CD14-positive monocyte (primary cell): ENCODE measurements around the gene CASTOR2. TPM values are rescaled to one million over a fixed set of nuclear protein-coding genes. Genes with fewer than 3 reads are reported as not detected.

Experiments used
- DNase-seq, 3 donors: peaks; one replicate each; pipeline ENCODE4 v3.0.0-alpha.2; 2011 to 2022
- H2AFZ ChIP-seq: 2 replicates; pipeline ENCODE4 v1.6.0; 2012; ENCODE audit warnings: mild to moderate bottlenecking, low read depth, low read length, inconsistent platforms; ENCODE audit not compliant: insufficient read depth, poor library complexity, severe bottlenecking
- H3K27ac ChIP-seq, 2 donors: 1 replicate in 1 of 2; 2 replicates in 1 of 2; pipeline ENCODE4 v1.5.1; 2012 to 2013; ENCODE audit warnings: low read length in 2 of 2, control low read depth in 1 of 2, inconsistent platforms in 1 of 2, low read depth in 1 of 2, mild to moderate bottlenecking in 1 of 2
- H3K27me3 ChIP-seq, 2 donors: one replicate each; pipeline versions ENCODE4 v1.6.0 to v1.6.1; 2011 to 2013; ENCODE audit warnings: low read length in 2 of 2; ENCODE audit not compliant: control insufficient read depth in 2 of 2, insufficient read depth in 2 of 2
- H3K36me3 ChIP-seq, 2 donors: replicated peaks in 1 of 2; 1 replicate in 1 of 2; 2 replicates in 1 of 2; pipeline versions ENCODE4 v1.5.1 to v1.6.1; 2012 to 2013; ENCODE audit warnings: low read length in 2 of 2, control low read depth in 1 of 2, inconsistent platforms in 1 of 2, mild to moderate bottlenecking in 1 of 2; ENCODE audit not compliant: insufficient read depth in 2 of 2, control insufficient read depth in 1 of 2
- H3K4me1 ChIP-seq, 2 donors: 1 replicate in 1 of 2; 2 replicates in 1 of 2; pipeline versions ENCODE4 v1.5.1 to v1.6.1; 2012 to 2013; ENCODE audit warnings: low read length in 2 of 2, control low read depth in 1 of 2, inconsistent platforms in 1 of 2, mild to moderate bottlenecking in 1 of 2, moderate library complexity in 1 of 2; ENCODE audit not compliant: insufficient read depth in 2 of 2, control insufficient read depth in 1 of 2
- H3K4me2 ChIP-seq: replicated peaks from 2 replicates; pipeline ENCODE3; 2012; ENCODE audit warnings: low read length, moderate library complexity, mild to moderate bottlenecking; ENCODE audit not compliant: poor library complexity, severe bottlenecking; ENCODE audit errors: extremely low read depth
- H3K4me3 ChIP-seq, 3 experiments: fragments of 200-600 bp in 1 of 3; sonication (generic) in 1 of 3; replicated peaks in 1 of 3; 1 replicate in 2 of 3; 2 replicates in 1 of 3; pipeline ENCODE4 v1.5.1; 2011 to 2013; ENCODE audit warnings: low read length in 3 of 3, mild to moderate bottlenecking in 3 of 3, control low read depth in 2 of 3, low read depth in 2 of 3, inconsistent platforms in 1 of 3, moderate library complexity in 1 of 3
- H3K79me2 ChIP-seq: 2 replicates; pipeline ENCODE4 v1.6.0; 2012; ENCODE audit warnings: mild to moderate bottlenecking, control low read depth, inconsistent platforms, low read length, moderate library complexity; ENCODE audit not compliant: insufficient read depth
- H3K9ac ChIP-seq: 2 replicates; pipeline ENCODE4 v1.6.0; 2017; ENCODE audit warnings: low read length, mild to moderate bottlenecking; ENCODE audit not compliant: insufficient read depth, poor library complexity, severe bottlenecking
- H3K9me3 ChIP-seq, 2 donors: replicated peaks in 1 of 2; 1 replicate in 1 of 2; 2 replicates in 1 of 2; pipeline versions ENCODE4 v1.5.1 to v1.6.1; 2012 to 2013; ENCODE audit warnings: low read length in 2 of 2, control low read depth in 1 of 2; ENCODE audit not compliant: control insufficient read depth in 1 of 2, insufficient read depth in 1 of 2
- H4K20me1 ChIP-seq: 2 replicates; pipeline ENCODE4 v1.6.0; 2012; ENCODE audit warnings: mild to moderate bottlenecking, low read length, control low read depth, moderate library complexity; ENCODE audit not compliant: insufficient read depth
- H3K27ac Mint-ChIP-seq, 7 donors: one replicate each; pipeline ENCODE4 v1.8.0; 2020; ENCODE audit warnings: mild to moderate bottlenecking in 7 of 7, mixed read lengths in 7 of 7, moderate library complexity in 6 of 7, inconsistent platforms in 2 of 7
- H3K27me3 Mint-ChIP-seq, 3 donors: one replicate each; pipeline ENCODE4 v1.8.0; 2021 to 2022; ENCODE audit warnings: low read depth in 3 of 3, mild to moderate bottlenecking in 3 of 3, mixed read lengths in 3 of 3, moderate library complexity in 3 of 3, inconsistent platforms in 1 of 3
- H3K36me3 Mint-ChIP-seq, 2 donors: one replicate each; pipeline ENCODE4 v1.8.0; 2020; ENCODE audit warnings: mixed read lengths in 2 of 2, inconsistent platforms in 1 of 2, mild to moderate bottlenecking in 1 of 2
- H3K4me1 Mint-ChIP-seq: one replicate; pipeline ENCODE4 v1.8.0; 2020; ENCODE audit warnings: mild to moderate bottlenecking, mixed read lengths
- H3K4me3 Mint-ChIP-seq, 2 donors: one replicate each; pipeline ENCODE4 v1.8.0; 2020; ENCODE audit warnings: mild to moderate bottlenecking in 2 of 2, mixed read lengths in 2 of 2, moderate library complexity in 1 of 2
- H3K9me3 Mint-ChIP-seq, 7 donors: one replicate each; pipeline ENCODE4 v1.8.0; 2020 to 2022; ENCODE audit warnings: mixed read lengths in 7 of 7, mild to moderate bottlenecking in 6 of 7, moderate library complexity in 6 of 7, inconsistent platforms in 2 of 7
- CTCF ChIP-seq: fragments of 200-600 bp; IDR thresholded peaks from one replicate; pipeline ENCODE4 v1.8.0; 2022; ENCODE audit warnings: antibody characterized with exemption, mild to moderate bottlenecking
- WGBS: methylation state at CpG from one replicate; pipeline ENCODE4 v1.1.5; 2013; ENCODE audit warnings: missing lambda C conversion rate; ENCODE audit not compliant: insufficient coverage; 5-methylcytosine and 5-hydroxymethylcytosine counted together
- intact Hi-C, 2 donors: fragments of 100-400 bp; cut with micrococcal nuclease; formaldehyde crosslinking; loops; one replicate each; pipeline versions ENCODE4 v1.15.0 to v1.15.1; 2023
- polyA plus RNA-seq, 3 donors: library from polyadenylated mRNA; depleted of rRNA in 1 of 3; unstranded in 2 of 3; stranded (reverse) in 1 of 3; fragments of 300-500 nt in 2 of 3; fragments of >200 nt in 1 of 3; fragmentation: Illumina TruSeq in 2 of 3; gene quantifications; 1 replicate in 2 of 3; 2 replicates in 1 of 3; pipeline ENCODE4 v1.2.3, GENCODE V29; 2012 to 2021

Gene CASTOR2
- polyA plus RNA-seq, 3 donors: 0.29 to 2.4 (median 0.79) TPM

GRCh38 chr7:75028299-75028698 lies 63.8 kb downstream of the CASTOR2 start:
- Histone ChIP-seq H3K27ac (no peak overlapping the region), H3K36me3 (no peaks in the 10 kb centered on the region), H3K79me2 (no peaks in the 10 kb centered on the region), H3K4me2 (no peak overlapping the region), H4K20me1 (no peaks in the 10 kb centered on the region), H3K4me3 (no peak overlapping the region), H2AFZ (no peak overlapping the region), H3K27me3 (no peaks in the 10 kb centered on the region), H3K9me3 (peaks cover 0 to 10% of the 10 kb centered on the region in 2 donors), H3K9ac (no peak overlapping the region), H3K4me1 (no peaks in the 10 kb centered on the region)
- Mint-ChIP-seq H3K36me3 (no peaks in the 10 kb centered on the region), H3K4me1 (no peaks in the 10 kb centered on the region), H3K27ac (no peak overlapping the region), H3K27me3 (peaks cover 0 to 3% (median 0%) of the 10 kb centered on the region in 3 donors), H3K4me3 (no peak overlapping the region), H3K9me3 (peaks cover 0 to 8% (median 0%) of the 10 kb centered on the region in 7 donors)
- no CpG with 5 or more reads among the region's 9 CpGs for WGBS
- DNase-seq: no peak
- intact Hi-C loops: no loop called here
- TF ChIP-seq CTCF: no peak

GRCh38 chr7:75033064-75033463 lies 68.6 kb downstream of the CASTOR2 start:
- H3K4me2 ChIP-seq: no peak overlapping the region
- no peak overlapping the region for H3K4me3 ChIP-seq
- Mint-ChIP-seq H3K36me3 (no peaks in the 10 kb centered on the region), H3K4me3 (no peak overlapping the region), H3K27ac (peak overlapping the region in 1 of 7 donors; percentile 40), H3K9me3 (peaks cover 0 to 8% (median 0%) of the 10 kb centered on the region in 7 donors), H3K27me3 (no peaks in the 10 kb centered on the region), H3K4me1 (no peaks in the 10 kb centered on the region)
- DNase-seq: no peak
- H3K36me3 ChIP-seq: no peaks in the 10 kb centered on the region
- H4K20me1 ChIP-seq: no peaks in the 10 kb centered on the region
- no peaks in the 10 kb centered on the region for H3K79me2 ChIP-seq
- no peaks in the 10 kb centered on the region for H3K27me3 ChIP-seq
- H2AFZ ChIP-seq: no peak overlapping the region
- no peak for TF ChIP-seq CTCF
- H3K9me3 ChIP-seq: peaks cover 0 to 10% of the 10 kb centered on the region in 2 donors
- 97% methylated on average over 6 of the region's 8 CpGs for WGBS
- H3K27ac ChIP-seq: no peak overlapping the region
- intact Hi-C loops: no loop called here
- no peaks in the 10 kb centered on the region for H3K4me1 ChIP-seq
- H3K9ac ChIP-seq: no peak overlapping the region
